Body of pancreas (tissue), 4 donors: Measurements from ENCODE around the gene ADCY1. TPM values are rescaled to one million over a fixed set of nuclear protein-coding genes. Genes with fewer than 3 reads are reported as not detected.

Source experiments
- ATAC-seq: fragments of 150-250 bp; one replicate; pipeline ENCODE4 v1.9.1; 2016
- DNase-seq, 4 donors: peaks; one replicate each; pipeline ENCODE4 v3.0.0-alpha.2; 2019
- H3K27ac ChIP-seq, 4 donors: fragments of 200-600 bp; sonication (generic); 1 replicate in 3 of 4; 2 replicates in 1 of 4; pipeline versions ENCODE4 v1.5.1 to v1.6.1; 2016 to 2019; ENCODE audit warnings: mild to moderate bottlenecking in 1 of 4, mixed read lengths in 1 of 4, moderate library complexity in 1 of 4
- H3K27me3 ChIP-seq, 2 donors: fragments of 200-600 bp; sonication (generic); one replicate each; pipeline ENCODE4 v1.6.0; 2016; ENCODE audit warnings: mild to moderate bottlenecking in 1 of 2
- H3K36me3 ChIP-seq, 2 donors: fragments of 200-600 bp; sonication (generic); replicated peaks in 1 of 2; 2 replicates each; pipeline ENCODE4 v1.5.1; 2016; ENCODE audit warnings: low read depth in 2 of 2; ENCODE audit not compliant: insufficient read depth in 1 of 2
- H3K4me1 ChIP-seq: fragments of 200-600 bp; sonication (generic); one replicate; pipeline ENCODE4 v1.6.0; 2016
- H3K4me3 ChIP-seq, 2 donors: fragments of 200-600 bp; sonication (generic); 1 replicate in 1 of 2; 2 replicates in 1 of 2; pipeline ENCODE4 v1.5.1; 2016 to 2019
- H3K9me3 ChIP-seq, 3 donors: fragments of 200-600 bp; sonication (generic); 1 replicate in 2 of 3; 2 replicates in 1 of 3; pipeline ENCODE4 v1.5.1; 2016
- POLR2A ChIP-seq, 3 donors: fragments of 450-650 bp; IDR thresholded peaks; one replicate each; pipeline ENCODE4 v1.6.1; 2016; ENCODE audit warnings: antibody characterized with exemption in 3 of 3, mild to moderate bottlenecking in 2 of 3
- WGBS, 2 donors: methylation state at CpG; one replicate each; pipeline ENCODE4 v1.1.5; 2017; 5-methylcytosine and 5-hydroxymethylcytosine counted together
- intact Hi-C: fragments of 100-400 bp; cut with DNase I; formaldehyde crosslinking; loops from one replicate; pipeline ENCODE4 v1.15.1; 2023
- total RNA-seq, 2 donors: library from RNA; depleted of rRNA; stranded (reverse); fragments of >200 nt; gene quantifications; one replicate each; pipeline ENCODE4 v1.1.0, GENCODE V29; 2016
- TF ChIP-seq, protein P1 (sequence below), 7 experiments: fragments of 450-650 bp in 4 of 7; fragments of 200-600 bp in 3 of 7; sonication (generic) in 3 of 7; IDR thresholded peaks; one replicate each; pipeline ENCODE4 v1.5.1; 2016 to 2019; ENCODE audit warnings: antibody characterized with exemption in 7 of 7

The ADCY1 gene
- total RNA-seq, 2 donors from 2014 or later = 6.2 to 7.6 TPM

DNA sequence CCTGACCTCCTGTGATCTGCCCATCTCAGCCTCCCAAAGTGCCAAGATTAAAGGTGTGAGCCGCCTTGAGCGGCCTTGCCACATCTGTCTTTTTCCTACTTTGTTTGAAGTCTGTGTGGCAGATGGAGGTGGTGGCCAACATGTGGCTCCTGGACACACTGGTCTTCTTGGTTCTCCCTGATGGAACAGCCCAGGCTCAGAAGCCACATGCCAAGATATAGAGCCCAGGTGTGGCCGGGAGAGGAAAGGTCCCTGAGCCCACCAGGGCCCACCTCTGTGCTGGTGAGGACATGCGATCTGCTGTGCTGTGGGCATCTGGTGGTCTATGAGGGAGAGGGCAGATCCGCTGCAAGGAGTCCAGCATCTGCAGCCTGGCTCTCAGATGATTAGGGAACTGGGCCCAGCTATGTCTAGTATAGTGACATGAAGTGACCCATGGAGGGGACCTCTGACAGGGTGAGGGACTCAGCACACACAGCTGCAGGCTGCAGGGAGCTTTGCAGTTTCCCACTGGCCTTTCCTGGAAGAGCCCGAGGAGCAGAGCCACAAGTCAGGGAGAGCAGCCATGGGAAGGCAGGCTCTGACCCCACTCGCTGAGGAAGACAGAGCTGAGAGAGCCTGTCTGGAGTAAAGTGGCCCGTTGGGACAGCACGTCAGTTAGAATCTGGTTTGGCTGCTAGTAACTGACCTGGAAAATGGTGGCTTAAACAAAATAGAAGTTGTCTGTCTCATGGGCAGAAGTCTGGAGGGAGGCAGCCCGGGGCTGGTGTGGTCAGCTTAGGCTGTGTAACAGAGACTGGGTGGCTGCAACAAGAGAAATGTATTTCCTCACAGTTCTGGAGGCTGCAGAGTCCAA, 25.9 kb downstream of the ADCY1 start:
- no peak overlapping the region for H3K27ac ChIP-seq
- no peaks in the 10 kb centered on the region for H3K36me3 ChIP-seq
- H3K27me3 ChIP-seq = no peaks in the 10 kb centered on the region
- no peaks in the 10 kb centered on the region for H3K9me3 ChIP-seq
- TF ChIP-seq, protein P1, sequence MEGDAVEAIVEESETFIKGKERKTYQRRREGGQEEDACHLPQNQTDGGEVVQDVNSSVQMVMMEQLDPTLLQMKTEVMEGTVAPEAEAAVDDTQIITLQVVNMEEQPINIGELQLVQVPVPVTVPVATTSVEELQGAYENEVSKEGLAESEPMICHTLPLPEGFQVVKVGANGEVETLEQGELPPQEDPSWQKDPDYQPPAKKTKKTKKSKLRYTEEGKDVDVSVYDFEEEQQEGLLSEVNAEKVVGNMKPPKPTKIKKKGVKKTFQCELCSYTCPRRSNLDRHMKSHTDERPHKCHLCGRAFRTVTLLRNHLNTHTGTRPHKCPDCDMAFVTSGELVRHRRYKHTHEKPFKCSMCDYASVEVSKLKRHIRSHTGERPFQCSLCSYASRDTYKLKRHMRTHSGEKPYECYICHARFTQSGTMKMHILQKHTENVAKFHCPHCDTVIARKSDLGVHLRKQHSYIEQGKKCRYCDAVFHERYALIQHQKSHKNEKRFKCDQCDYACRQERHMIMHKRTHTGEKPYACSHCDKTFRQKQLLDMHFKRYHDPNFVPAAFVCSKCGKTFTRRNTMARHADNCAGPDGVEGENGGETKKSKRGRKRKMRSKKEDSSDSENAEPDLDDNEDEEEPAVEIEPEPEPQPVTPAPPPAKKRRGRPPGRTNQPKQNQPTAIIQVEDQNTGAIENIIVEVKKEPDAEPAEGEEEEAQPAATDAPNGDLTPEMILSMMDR (IDR thresholded peaks at IDR 0.05) = no peak
- TF ChIP-seq POLR2A (IDR thresholded peaks at IDR 0.05) = no peak
- DNase-seq (peak in 2 of 4 donors; percentile 5 to 8), ATAC-seq (no peak)
- intact Hi-C loops = no loop called here
- H3K4me3 ChIP-seq = no peak overlapping the region
- 90 to 92% methylated on average over 9 to 10 of the region's 10 CpGs for WGBS, 2 donors
- H3K4me1 ChIP-seq = no peaks in the 10 kb centered on the region

DNA sequence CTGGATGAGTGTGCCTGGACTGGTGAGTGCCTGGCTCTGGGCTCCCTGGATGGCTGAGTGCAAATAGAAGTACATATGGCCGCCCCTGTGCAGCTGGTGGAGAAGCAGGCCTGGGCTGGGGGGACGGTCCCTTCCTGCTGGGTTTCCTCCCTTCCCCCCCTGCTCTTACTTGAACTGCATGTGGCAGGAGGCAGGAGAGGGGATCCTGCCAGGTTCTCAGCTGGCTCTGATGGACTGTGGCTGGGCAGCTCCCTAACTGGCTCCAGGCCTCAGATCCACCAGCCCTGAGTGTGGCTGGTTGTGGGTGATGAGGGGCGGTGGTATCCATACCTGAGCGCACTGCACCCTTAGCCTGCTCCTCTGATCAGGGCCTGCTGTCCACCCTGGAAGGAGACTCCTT, 26.9 kb downstream of the ADCY1 start:
- DNase-seq = peak in 2 of 4 donors; percentile 2 to 5

DNA sequence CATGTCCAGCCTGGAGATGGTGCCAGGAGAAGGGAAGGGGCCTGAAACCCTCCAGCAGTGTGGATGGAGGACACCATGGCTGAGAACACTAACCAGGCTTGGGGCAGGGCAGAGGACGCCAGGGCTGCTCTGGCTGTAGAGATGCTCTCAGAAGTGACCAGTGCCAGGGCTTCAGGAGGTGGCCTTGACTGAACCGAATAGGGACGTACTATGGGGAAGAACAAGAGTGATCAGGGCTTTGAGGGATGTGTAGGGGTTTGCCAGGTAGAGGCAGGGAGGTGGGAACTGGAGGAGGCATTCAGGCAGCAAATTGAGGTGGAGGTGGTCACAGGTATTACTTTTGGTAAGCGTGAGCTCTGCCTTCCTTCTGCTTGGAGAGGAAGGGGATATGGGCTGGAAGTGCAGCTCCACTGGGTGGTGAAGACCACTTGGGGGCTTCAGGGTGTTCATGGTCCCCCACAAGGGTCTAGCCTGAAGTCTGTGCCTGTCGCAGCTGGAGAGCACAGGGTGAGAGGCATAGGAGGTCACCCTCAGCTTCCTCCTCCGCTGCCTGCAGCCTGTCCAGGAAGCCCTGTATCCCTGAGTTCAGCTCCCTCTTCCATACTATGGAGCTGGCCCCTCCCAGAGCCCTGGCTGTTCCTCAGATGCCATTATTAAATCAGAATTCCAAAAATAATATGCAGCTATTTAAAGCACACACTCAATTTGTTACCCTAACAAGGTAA, 27.8 kb downstream of the ADCY1 start:
- 85 to 90% methylated on average over 5 to 6 of the region's 6 CpGs for WGBS, 2 donors
- intact Hi-C loops = no loop called here
- no peak for ATAC-seq
- no peak for TF ChIP-seq POLR2A (IDR thresholded peaks at IDR 0.05)
- TF ChIP-seq, protein P1 (IDR thresholded peaks at IDR 0.05) = no peak
- Histone ChIP-seq H3K27ac (no peak overlapping the region), H3K4me1 (no peaks in the 10 kb centered on the region), H3K9me3 (no peaks in the 10 kb centered on the region), H3K4me3 (no peak overlapping the region), H3K27me3 (no peaks in the 10 kb centered on the region), H3K36me3 (no peaks in the 10 kb centered on the region)
- peak in 2 of 4 donors; percentile 3 to 4 for DNase-seq

More for the DNA sequence above, 26.9 kb downstream of the ADCY1 start:
- 82 to 84% methylated on average over 2 to 4 of the region's 4 CpGs for WGBS, 2 donors
- Histone ChIP-seq H3K27me3 (no peaks in the 10 kb centered on the region), H3K4me1 (no peaks in the 10 kb centered on the region), H3K4me3 (no peak overlapping the region), H3K27ac (no peak overlapping the region), H3K36me3 (no peaks in the 10 kb centered on the region), H3K9me3 (no peaks in the 10 kb centered on the region)
- no peak for TF ChIP-seq POLR2A (IDR thresholded peaks at IDR 0.05)
- TF ChIP-seq, protein P1 (IDR thresholded peaks at IDR 0.05) = no peak
- intact Hi-C loops = no loop called here
- ATAC-seq = no peak

DNA sequence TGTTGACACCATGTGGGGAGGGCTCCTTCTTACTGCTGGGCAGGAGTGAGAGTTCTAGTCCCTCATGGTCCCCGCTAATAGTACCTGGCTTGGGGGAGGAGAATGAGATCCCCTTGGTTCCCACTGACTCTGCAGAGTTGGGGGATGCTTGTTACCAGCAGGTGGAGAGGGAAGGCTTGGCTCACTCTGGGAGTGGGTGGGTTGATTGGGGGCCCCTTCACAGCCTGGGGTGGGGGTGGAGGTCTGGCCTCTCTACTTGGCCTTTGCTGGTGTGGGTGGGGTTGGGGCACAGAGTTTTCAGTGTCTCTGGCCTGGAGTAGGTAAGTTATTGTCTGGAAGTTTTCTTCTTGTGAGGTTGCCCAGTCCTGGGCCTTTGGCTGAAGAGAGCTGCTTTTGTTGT, 31.9 kb downstream of the ADCY1 start:
- TF ChIP-seq POLR2A (IDR thresholded peaks at IDR 0.05) = no peak
- TF ChIP-seq, protein P1 (IDR thresholded peaks at IDR 0.05) = no peak
- Histone ChIP-seq H3K9me3 (no peaks in the 10 kb centered on the region), H3K36me3 (no peaks in the 10 kb centered on the region), H3K4me3 (no peak overlapping the region), H3K27me3 (no peaks in the 10 kb centered on the region), H3K4me1 (no peaks in the 10 kb centered on the region), H3K27ac (no peak overlapping the region)
- no peak for ATAC-seq
- no peak for DNase-seq
- WGBS, 2 donors = 94% methylated on average over 1 of the region's 1 CpG; no CpG with 5 or more reads in 1 of the 2 donors
- intact Hi-C loops = no loop called here
